22Rv1 (cell line): ENCODE measurements around the gene TANGO2.

Experiments
- CTCF ChIP-seq: fragments of 450-650 bp; IDR thresholded peaks from 2 replicates; pipeline ENCODE4 v1.5.1; 2017; ENCODE audit warnings: mild to moderate bottlenecking
- ZFX ChIP-seq: fragments of 450-650 bp; IDR thresholded peaks from 2 replicates; pipeline ENCODE4 v1.6.1; 2017; ENCODE audit warnings: antibody characterized with exemption, borderline replicate concordance

GRCh38 chr22:19987394-19988306 lies 33.3 kb upstream of the TANGO2 start:
- TF ChIP-seq CTCF (no peak), ZFX (no peak)
